Hepatocyte (in vitro differentiated cells): ENCODE data around the gene SIPA1.

Source experiments
- CTCF ChIP-seq: fragments of 200-600 bp; sonication (generic); IDR thresholded peaks from 2 replicates; pipeline ENCODE4 v1.5.1; 2016; ENCODE audit warnings: antibody characterized with exemption, mild to moderate bottlenecking; ENCODE audit not compliant: poor library complexity
- EZH2 ChIP-seq: fragments of 200-600 bp; sonication (generic); IDR thresholded peaks from 2 replicates; pipeline ENCODE4 v1.6.1; 2016; ENCODE audit warnings: antibody characterized with exemption, mild to moderate bottlenecking, borderline replicate concordance

- TF ChIP-seq CTCF (no peak), EZH2 (no peak)
Measured at GRCh38 chr11:65658174-65659021, 20.5 kb downstream of the SIPA1 start.
